Astrocyte of the spinal cord (primary cell): ENCODE measurements around the gene PPP1R13B.

ENCODE experiments used
- DNase-seq: peaks from one replicate; pipeline ENCODE4 v3.0.0; 2011; ENCODE audit warnings: low read depth, low spot score
- H3K4me3 ChIP-seq: 2 replicates; pipeline ENCODE4 v1.5.1; 2011; ENCODE audit warnings: low read depth, mild to moderate bottlenecking, low read length, moderate library complexity
- in situ Hi-C: cut with HindIII; loops from 2 replicates; pipeline ENCODE4 v1.10.0; 2017; ENCODE audit warnings: low sequenced_read_pairs
- TF ChIP-seq, protein P1 (sequence below): IDR thresholded peaks from 2 replicates; pipeline ENCODE4 v1.5.1; 2012; ENCODE audit warnings: low read depth, mild to moderate bottlenecking, low read length, inconsistent platforms

Gene PPP1R13B

DNA sequence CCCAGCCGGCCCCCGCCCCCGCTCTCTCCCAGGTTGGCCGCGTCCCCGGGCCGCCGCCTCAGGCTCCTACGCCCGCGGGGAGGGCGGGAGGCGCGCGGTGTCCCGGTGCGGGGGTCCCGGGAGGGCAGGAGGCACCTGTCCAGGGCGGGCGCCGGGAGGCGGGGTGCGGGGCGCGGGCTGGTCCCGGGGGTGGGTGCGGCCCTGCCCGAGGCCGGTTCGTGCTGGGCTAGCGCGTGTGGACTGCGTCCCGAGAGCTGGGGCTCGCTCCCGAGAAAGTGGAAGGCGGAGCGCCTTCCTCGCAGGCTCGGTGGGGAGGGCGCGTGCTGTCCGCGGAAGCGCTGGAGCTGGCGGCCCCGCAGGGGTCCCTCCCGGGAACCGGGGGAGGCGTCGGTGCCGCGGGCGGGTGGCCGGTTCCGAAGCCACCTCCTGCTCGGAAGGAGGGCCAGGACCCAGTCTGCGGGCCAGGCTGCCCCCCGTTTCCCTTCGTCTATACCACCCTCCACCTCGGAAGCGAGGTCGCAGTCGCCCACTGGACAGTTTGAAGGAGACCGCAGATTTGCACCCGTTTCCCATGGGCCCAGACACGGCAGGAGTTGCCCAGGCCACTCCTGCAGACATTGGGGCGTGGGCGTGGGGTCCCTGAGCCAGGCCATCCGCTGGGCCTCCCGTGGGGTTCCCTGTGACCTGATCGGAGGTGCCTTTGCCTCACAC, 131.1 kb downstream of the PPP1R13B start:
- DNase-seq: no peak
- in situ Hi-C loops: no loop called here
- TF ChIP-seq, protein P1, sequence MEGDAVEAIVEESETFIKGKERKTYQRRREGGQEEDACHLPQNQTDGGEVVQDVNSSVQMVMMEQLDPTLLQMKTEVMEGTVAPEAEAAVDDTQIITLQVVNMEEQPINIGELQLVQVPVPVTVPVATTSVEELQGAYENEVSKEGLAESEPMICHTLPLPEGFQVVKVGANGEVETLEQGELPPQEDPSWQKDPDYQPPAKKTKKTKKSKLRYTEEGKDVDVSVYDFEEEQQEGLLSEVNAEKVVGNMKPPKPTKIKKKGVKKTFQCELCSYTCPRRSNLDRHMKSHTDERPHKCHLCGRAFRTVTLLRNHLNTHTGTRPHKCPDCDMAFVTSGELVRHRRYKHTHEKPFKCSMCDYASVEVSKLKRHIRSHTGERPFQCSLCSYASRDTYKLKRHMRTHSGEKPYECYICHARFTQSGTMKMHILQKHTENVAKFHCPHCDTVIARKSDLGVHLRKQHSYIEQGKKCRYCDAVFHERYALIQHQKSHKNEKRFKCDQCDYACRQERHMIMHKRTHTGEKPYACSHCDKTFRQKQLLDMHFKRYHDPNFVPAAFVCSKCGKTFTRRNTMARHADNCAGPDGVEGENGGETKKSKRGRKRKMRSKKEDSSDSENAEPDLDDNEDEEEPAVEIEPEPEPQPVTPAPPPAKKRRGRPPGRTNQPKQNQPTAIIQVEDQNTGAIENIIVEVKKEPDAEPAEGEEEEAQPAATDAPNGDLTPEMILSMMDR: no peak

DNA sequence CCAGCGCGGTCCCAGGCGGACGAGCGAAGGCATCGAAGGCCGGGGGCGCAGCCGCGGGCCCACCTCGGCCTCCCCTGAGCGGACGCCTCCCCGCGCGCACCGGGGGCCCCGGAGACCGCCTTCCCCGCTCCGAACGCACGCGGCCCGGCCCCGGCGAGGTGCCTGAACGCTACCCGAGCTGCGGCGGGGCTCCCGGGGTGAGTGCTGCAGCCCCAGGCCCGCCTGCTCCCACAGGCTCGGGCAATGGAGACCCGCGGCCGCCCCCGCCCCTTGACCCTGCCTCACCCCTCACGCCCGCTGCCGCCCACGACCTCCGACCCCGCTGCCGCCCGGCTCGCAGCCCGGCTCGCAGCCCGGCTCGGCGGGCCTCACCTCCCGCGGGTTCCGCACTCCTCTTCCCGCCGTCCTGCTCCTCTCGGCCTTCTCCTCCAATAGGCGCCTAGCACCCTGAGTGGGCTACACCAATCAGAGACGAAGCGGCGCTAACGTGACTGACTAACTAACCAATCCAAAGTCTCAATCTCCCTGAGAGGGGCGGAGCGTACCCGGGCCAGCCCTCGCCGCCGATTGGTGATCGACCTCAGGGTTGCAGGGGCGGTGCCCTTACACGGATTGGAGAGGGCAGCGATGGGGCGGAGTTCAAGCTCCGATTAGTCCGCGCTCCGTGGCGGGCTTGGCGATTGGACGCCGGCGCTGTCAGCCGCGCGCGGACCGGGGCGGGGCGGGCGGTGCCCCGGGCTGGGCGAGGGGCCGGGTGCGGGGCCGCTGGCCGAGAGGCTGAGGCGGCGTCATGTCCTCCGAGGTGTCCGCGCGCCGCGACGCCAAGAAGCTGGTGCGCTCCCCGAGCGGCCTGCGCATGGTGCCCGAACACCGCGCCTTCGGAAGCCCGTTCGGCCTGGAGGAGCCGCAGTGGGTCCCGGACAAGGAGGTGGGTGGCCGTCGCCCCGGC, 132.0 kb downstream of the PPP1R13B start, which contains the start of the genes XRCC3 and ZFYVE21:
Gene XRCC3, minus strand, starts transcription at position 400 of the 949 bp plus-strand sequence. CDS start 4,364 bp downstream, outside the sequence.
Gene ZFYVE21, plus strand, starts transcription at position 759 of the 949 bp plus-strand sequence. Its CDS starts 32 bp downstream, at position 791.
- DNase-seq: peak; percentile 100
- TF ChIP-seq, protein P1: no peak
- H3K4me3 ChIP-seq: peak within 1 kb of the TSS; percentile 58
- in situ Hi-C loops: no loop called here

More for the DNA sequence above, 131.1 kb downstream of the PPP1R13B start:
- peak overlapping the region; percentile 58 for H3K4me3 ChIP-seq

DNA sequence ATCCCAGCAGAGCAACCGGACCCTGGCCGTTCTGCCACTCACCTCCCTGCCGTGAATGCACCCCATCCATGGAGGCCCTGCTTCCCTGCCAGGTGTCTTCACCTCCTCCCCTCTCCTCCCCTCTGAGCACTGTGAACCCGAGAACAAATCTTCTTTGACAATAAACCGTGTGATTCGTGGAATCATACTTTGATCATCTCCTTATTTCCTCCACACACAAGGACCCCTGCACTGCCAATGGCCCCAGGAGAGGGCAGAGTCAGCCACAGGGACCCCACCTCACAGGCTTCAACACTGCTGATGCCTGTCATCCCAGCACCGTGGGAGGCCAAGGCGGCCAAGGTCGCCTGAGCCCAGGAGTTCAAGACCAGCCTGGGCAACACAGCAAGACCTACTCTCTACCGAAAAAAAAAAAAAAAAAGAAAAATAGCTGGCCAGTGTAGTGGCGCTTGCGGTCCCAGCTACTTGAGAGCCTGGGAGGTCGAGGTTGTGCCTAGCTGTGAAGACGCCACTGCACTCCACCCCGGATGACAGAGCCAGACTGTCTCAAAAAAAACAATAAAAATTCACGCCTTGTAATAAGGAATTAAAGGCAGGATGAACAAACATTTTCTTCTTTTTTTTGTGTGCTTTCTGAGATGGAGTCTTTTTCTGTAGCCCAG, 133.2 kb downstream of the PPP1R13B start:
- no peak for DNase-seq
- peak overlapping the region; percentile 44 for H3K4me3 ChIP-seq
- TF ChIP-seq, protein P1: no peak
- in situ Hi-C loops: no loop called here

DNA sequence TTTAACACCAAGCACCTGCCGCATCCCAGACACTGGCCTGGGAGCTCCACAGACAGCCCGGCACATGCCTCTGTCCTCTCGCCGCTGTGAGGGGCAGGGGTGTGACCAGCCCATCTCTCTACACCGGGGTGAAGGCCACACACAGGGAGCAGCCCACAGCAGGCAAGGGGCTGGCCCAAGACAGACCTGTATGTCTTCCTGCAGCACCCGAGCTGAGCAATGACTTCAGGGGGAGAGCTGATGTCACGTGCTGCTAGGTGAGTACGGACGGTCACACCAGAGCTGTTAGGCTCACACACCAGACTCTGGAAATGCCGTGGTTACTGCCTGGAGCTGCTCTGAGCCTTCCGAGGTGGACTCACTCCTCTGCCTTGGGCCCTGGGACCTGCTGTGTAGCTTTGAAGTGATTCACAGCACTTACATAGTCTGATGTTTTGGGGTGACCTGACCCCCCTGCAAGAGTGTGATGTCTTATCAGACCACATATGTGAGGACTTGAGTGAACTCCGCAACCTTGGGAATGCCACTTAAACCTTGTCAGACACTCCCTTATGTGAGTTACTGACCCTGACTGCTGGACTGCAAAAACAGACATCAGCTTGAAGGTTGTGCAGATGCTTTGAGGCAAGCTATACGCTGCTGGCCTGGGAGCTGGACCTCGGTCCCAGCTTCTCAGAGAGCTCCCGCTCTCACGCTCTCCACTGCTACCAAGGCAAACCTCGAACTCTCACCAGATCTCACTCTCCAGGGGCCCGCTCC, 133.9 kb downstream of the PPP1R13B start:
- DNase-seq: no peak
- in situ Hi-C loops: no loop called here
- H3K4me3 ChIP-seq: no peak overlapping the region
- TF ChIP-seq, protein P1: no peak

DNA sequence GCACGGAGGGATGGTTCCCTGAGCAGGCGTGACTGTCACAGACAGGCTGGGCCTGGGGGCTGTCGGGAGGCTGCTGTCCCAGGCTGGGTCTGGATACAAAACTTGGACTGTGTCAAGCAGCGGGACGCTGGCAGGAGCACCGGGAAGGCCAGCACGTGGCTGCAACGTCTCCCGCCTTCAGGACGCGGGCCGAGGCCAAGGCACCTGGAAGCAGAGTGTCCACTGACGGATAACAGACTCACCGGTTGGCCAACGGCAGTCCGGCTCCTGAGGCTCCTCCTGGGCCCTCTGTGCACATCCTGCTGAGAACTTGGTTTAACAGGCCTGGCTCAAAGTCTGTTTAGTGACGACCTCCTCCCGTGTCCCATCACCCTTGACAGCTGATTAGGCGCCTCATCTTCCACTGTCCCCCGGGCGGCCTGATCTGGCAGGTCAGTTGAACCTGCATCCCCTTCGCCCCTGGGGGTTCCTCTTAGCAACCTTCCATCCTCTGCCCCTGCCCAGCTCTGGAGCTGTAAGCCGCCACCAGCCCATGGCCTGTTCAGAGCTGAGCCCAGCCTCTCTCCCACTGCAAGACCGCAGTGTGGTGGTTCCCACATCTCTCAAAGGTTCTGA, 134.6 kb downstream of the PPP1R13B start:
- in situ Hi-C loops: no loop called here
- TF ChIP-seq, protein P1: no peak
- H3K4me3 ChIP-seq: no peak overlapping the region
- no peak for DNase-seq
